ENCODE results near the gene PGM2. TPM values are rescaled to one million over a fixed set of nuclear protein-coding genes. Genes with fewer than 3 reads are reported as not detected.
"Not testable (repeated sequence)": the region's sequence is repeated elsewhere in the genome, so short reads cannot be mapped to it uniquely, and the experiment has no call there.

PGM2 gene
- total RNA-seq = 24.3 and 27.8 TPM in 2 replicates

DNA sequence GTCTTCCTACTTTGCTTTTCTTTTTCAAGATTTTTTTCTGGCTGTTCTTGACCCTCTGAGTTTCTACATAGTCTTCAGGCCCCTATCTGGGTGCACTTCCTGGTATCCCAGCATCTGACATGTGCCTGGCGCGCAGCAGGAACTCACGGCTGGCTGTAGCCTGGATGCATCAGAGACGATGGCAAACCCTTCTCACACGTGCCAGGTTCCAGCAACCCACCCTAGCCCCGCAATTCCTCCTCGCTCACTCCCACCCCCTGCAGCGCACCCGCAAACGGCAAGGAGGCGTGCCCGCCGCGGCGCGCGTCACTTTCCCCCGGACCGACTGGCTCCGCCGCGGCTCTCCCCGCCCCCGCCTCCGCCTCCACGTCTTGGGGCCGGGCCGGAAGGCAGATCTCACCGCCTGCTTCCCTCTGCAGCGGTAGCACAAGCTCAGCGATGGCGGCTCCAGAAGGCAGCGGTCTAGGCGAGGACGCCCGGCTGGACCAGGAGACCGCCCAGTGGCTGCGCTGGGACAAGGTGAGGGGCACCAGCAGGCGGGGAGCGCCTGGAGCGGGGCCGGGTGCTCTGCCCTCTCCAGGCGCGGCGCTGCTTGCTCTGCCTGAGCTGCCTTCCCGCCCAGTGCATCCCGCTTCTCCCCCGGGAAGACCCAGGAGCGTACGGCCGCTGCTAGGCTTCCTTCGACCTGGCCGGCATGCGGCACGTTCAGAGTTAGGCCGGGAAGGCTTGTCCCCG, at the start of gene PGM2:
TSS of gene PGM2 (plus strand) at position 392 of the 735 bp plus-strand sequence. CDS start at position 439, 47 bp downstream.
- Histone ChIP-seq H3K36me3 (ENCODE audit: control insufficient read depth, insufficient read depth, low read length) (no peaks in the 10 kb centered on the region), H3K27me3 (ENCODE audit: control insufficient read depth, insufficient read depth, low read length) (no peaks in the 10 kb centered on the region), H3K4me3 (ENCODE audit: low read depth, low read length) (peak within 1 kb of the TSS; percentile 89)
- peak; percentile 44 for DNase-seq (ENCODE audit: low read depth)
- TF ChIP-seq, protein P1, sequence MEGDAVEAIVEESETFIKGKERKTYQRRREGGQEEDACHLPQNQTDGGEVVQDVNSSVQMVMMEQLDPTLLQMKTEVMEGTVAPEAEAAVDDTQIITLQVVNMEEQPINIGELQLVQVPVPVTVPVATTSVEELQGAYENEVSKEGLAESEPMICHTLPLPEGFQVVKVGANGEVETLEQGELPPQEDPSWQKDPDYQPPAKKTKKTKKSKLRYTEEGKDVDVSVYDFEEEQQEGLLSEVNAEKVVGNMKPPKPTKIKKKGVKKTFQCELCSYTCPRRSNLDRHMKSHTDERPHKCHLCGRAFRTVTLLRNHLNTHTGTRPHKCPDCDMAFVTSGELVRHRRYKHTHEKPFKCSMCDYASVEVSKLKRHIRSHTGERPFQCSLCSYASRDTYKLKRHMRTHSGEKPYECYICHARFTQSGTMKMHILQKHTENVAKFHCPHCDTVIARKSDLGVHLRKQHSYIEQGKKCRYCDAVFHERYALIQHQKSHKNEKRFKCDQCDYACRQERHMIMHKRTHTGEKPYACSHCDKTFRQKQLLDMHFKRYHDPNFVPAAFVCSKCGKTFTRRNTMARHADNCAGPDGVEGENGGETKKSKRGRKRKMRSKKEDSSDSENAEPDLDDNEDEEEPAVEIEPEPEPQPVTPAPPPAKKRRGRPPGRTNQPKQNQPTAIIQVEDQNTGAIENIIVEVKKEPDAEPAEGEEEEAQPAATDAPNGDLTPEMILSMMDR (IDR thresholded peaks at IDR 0.05; ENCODE audit: insufficient read depth, low read length, poor library complexity, severe bottlenecking) = no peak

DNA sequence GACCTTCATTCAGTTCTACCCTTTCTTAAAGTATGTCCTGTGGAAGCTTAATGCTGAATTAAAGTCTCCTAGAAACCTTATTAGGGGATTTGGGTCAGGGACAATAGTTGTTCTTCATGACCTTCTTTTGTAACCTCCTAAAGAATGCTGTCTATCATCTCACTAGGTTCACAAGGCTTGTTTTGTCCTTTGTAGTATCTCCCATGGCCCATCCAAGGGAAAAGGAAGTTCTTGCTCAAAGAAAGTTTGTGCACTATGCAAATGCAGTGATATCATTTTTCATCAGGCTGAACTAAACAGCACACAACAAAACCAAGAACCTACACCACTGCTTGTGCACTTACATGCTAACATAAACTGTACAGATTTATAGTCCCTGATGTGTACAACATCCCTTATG, 46.6 kb upstream of the PGM2 start:
- Histone ChIP-seq H3K4me3 (ENCODE audit: low read depth, low read length) (no peak overlapping the region), H3K27me3 (ENCODE audit: control insufficient read depth, insufficient read depth, low read length) (no peaks in the 10 kb centered on the region), H3K36me3 (ENCODE audit: control insufficient read depth, insufficient read depth, low read length) (no peaks in the 10 kb centered on the region)
- TF ChIP-seq, protein P1 (IDR thresholded peaks at IDR 0.05; ENCODE audit: insufficient read depth, low read length, poor library complexity, severe bottlenecking) = no peak
- no peak for DNase-seq (ENCODE audit: low read depth)

DNA sequence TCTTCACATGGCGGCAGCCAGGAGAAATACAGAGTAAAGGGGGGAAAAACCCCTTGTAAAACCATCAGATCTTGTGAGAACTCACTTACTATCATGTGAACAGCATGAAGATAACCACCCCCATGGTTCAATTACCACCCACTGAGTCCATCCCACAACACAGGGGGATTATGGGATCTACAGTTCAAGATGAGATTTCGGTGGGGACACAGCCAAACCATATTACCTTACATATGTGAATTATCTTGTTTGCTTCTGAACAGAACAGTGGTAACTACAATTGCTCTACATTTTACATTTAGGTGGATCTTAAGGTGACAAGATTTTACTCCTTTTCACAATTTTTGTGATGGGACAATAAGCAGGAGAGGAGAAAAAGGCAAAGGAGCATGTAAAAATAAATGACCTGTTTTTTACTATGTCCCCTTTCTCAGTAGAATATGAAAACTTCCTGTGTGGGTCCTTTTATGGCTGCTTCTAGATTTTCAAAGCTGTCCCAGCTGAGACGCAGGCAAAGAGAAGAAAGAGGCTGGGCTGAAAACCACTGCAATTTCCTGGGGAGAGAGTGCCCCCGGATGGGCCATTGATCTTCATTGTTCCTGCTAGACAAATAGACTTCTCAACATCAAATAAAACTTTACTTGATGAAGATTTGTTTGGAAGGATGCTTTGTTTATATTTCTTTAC, 45.9 kb upstream of the PGM2 start:
- DNase-seq (ENCODE audit: low read depth) = no peak
- Histone ChIP-seq H3K36me3 (ENCODE audit: control insufficient read depth, insufficient read depth, low read length) (no peaks in the 10 kb centered on the region), H3K27me3 (ENCODE audit: control insufficient read depth, insufficient read depth, low read length) (no peaks in the 10 kb centered on the region), H3K4me3 (ENCODE audit: low read depth, low read length) (no peak overlapping the region)
- TF ChIP-seq, protein P1 (IDR thresholded peaks at IDR 0.05; ENCODE audit: insufficient read depth, low read length, poor library complexity, severe bottlenecking) = no peak

DNA sequence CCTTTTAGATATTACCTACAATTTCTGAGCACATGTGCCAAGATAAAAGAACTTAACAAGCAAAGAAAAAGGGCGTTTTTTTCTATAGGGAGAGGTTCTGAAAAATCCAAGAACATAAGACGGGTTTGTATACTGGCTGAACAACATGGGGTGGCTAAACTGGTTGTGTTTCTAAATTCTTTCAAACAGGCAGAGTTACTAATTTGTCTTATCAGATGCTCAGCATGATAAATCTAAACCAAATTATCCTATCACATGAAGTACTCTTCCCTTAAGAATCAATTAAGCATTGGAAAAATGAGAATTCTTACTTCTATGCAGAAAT, 45.4 kb upstream of the PGM2 start:
- Histone ChIP-seq H3K27me3 (ENCODE audit: control insufficient read depth, insufficient read depth, low read length) (no peaks in the 10 kb centered on the region), H3K4me3 (ENCODE audit: low read depth, low read length) (no peak overlapping the region), H3K36me3 (ENCODE audit: control insufficient read depth, insufficient read depth, low read length) (no peaks in the 10 kb centered on the region)
- TF ChIP-seq, protein P1 (IDR thresholded peaks at IDR 0.05; ENCODE audit: insufficient read depth, low read length, poor library complexity, severe bottlenecking) = no peak
- DNase-seq (ENCODE audit: low read depth) = no peak

DNA sequence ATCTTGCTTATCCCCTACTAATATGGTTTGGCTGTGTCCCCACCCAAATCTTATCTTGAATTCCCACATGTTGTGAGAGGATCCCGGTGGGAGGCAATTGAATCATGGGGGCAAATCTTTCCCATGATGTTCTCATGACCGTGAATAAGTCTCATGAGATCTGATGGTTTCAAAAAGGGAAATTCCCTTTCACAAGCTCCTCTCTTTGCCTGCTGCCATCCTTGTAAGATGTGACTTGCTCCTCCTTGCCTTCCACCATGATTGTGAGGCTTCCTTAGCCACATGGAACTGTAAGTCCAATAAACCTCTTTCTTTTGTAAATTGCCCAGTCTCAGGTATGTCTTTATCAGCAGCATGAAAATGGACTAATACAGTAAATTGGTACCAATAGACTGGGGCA, 40.2 kb upstream of the PGM2 start:
- DNase-seq (ENCODE audit: low read depth); H3K4me3 ChIP-seq (ENCODE audit: low read depth, low read length); H3K27me3 ChIP-seq (ENCODE audit: control insufficient read depth, insufficient read depth, low read length); H3K36me3 ChIP-seq (ENCODE audit: control insufficient read depth, insufficient read depth, low read length): not testable (repeated sequence)

DNA sequence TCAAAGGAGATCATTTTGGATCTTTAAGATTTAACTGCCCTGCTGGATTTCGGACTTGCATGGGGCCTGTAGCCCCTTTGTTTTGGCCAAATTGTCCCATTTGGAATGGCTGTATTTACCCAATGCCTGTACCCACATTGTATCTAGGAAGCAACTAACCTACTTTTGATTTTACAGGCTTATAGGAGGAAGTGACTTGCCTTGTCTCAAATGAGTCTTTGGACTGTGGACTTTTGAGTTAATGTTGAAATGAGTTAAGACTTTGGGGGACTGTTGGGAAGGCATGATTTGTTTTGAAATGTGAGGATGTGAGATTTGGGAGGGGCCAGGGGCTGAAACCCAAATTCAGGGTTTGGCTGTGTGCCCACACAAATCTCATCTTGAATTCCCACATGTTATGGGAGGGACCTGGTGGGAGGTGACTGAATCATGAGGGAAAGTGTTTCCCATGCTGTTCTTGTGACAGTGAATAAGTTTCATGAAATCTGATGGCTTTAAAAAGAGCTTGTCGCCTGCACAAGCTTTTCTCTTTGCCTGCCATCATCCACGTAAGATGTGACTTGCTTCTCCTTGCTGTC, 38.5 kb upstream of the PGM2 start:
- not testable (repeated sequence) for H3K27me3 ChIP-seq (ENCODE audit: control insufficient read depth, insufficient read depth, low read length); DNase-seq (ENCODE audit: low read depth); H3K36me3 ChIP-seq (ENCODE audit: control insufficient read depth, insufficient read depth, low read length); H3K4me3 ChIP-seq (ENCODE audit: low read depth, low read length)
